OCI-LY1 (cell line): Measurements from ENCODE around the gene MECP2.

Experiments used
- EZH2 ChIP-seq: fragments of 200-600 bp; sonication (generic), shearing (Covaris generic); IDR thresholded peaks from 2 replicates; pipeline ENCODE4 v1.8.0; 2017; ENCODE audit warnings: borderline replicate concordance, mixed run types, mild to moderate bottlenecking, antibody characterized with exemption, low read length, moderate library complexity, mixed read lengths
- TF ChIP-seq, protein P1 (sequence below): fragments of 200-600 bp; sonication (generic), shearing (Covaris generic); IDR thresholded peaks from 2 replicates; pipeline ENCODE4 v1.5.1; 2017; ENCODE audit warnings: mild to moderate bottlenecking, antibody characterized with exemption, low read length, moderate library complexity, mixed read lengths

DNA sequence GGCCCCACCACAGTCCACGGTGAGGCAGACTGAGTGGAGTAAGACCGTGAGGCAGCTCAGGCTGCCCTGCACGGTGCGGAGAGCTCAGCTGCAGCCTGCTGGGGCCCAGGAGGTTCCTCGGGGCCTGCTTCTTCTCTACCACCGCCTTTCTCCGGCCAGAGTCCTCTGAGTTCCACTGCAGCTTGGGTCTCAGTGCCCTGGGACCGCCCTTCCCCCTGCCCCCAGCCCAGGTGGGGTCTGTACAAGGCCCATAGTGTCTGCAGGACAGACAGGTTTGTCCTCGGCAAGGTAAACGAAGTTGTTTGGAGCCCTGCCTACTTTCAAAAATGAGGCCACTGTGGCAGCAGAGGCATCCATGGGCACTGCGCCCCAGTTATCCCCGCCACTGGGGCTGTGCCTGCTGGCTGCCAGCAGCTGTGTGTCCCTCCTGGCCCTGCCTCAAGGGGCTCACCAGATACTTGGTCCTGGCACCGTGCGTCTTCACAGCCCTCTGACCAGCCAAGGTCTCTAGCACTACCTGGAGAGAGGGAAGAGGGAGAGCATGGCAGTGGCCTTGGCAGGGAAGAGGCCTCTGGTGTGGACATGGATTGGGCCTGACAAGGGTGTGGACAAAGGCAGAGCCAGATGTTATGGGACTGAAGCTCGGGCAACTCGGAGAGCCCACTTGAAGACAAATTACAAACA lies 81.8 kb downstream of the MECP2 start:
- TF ChIP-seq, protein P1, sequence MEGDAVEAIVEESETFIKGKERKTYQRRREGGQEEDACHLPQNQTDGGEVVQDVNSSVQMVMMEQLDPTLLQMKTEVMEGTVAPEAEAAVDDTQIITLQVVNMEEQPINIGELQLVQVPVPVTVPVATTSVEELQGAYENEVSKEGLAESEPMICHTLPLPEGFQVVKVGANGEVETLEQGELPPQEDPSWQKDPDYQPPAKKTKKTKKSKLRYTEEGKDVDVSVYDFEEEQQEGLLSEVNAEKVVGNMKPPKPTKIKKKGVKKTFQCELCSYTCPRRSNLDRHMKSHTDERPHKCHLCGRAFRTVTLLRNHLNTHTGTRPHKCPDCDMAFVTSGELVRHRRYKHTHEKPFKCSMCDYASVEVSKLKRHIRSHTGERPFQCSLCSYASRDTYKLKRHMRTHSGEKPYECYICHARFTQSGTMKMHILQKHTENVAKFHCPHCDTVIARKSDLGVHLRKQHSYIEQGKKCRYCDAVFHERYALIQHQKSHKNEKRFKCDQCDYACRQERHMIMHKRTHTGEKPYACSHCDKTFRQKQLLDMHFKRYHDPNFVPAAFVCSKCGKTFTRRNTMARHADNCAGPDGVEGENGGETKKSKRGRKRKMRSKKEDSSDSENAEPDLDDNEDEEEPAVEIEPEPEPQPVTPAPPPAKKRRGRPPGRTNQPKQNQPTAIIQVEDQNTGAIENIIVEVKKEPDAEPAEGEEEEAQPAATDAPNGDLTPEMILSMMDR: no peak
- TF ChIP-seq EZH2: no peak
